ENCODE data around the gene FGF3. TPM values are rescaled to one million over a fixed set of nuclear protein-coding genes. Genes with fewer than 3 reads are reported as not detected.

Gene FGF3
- total RNA-seq, 1 donor from 2014 or later = not detected

DNA sequence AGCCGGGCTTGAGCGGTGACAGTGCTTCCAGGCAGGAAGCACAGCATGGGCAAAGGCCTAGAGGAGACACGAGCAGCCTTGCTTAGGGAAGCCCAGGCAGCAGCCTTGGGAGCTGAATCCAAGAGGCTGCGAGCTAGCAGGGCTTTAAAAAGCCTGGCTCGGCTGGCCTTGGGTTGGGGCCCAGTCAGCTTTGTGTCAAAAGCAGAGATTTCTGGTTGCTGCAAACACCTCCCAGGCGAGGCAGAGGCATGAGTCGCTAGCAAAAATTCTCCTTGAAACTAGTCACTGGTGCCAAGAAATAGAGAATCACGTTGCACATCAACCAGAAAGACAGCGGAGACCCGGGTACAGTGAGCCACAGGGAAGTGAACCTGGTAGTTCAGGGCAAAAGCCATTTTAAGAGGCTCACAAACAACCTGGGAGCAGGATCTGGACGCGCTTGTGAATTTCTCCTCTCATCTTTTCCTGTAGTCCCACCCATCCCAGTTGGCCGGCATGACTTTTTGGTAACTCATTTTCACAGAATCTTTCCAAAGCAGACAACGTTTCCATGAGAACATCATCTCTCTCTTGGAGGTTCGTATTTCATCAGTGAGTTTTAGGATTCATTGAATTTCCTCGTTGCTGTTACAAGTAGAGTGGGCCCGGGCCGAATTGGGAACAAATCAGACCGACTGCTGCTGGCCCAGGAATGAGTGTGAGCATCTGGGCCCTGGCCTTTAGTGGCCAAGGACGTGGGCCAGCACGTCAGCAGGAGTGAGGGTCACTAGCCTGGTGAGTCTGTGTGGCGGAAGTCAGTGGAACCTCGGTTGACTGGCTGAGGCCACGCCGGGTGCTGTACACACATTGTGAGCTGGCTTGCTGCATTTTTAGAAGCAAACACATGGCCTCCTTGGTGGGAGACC lies 27.7 kb downstream of the FGF3 start:
- Histone ChIP-seq H3K9me3 (no peaks in the 10 kb centered on the region), H3K27ac (no peak overlapping the region), H3K36me3 (no peaks in the 10 kb centered on the region), H3K27me3 (ENCODE audit: low read depth) (peaks cover 8% of the 10 kb centered on the region), H3K4me3 (no peak overlapping the region), H3K4me1 (no peaks in the 10 kb centered on the region)
- ATAC-seq (no peak), DNase-seq (no peak)
- TF ChIP-seq, protein P1, sequence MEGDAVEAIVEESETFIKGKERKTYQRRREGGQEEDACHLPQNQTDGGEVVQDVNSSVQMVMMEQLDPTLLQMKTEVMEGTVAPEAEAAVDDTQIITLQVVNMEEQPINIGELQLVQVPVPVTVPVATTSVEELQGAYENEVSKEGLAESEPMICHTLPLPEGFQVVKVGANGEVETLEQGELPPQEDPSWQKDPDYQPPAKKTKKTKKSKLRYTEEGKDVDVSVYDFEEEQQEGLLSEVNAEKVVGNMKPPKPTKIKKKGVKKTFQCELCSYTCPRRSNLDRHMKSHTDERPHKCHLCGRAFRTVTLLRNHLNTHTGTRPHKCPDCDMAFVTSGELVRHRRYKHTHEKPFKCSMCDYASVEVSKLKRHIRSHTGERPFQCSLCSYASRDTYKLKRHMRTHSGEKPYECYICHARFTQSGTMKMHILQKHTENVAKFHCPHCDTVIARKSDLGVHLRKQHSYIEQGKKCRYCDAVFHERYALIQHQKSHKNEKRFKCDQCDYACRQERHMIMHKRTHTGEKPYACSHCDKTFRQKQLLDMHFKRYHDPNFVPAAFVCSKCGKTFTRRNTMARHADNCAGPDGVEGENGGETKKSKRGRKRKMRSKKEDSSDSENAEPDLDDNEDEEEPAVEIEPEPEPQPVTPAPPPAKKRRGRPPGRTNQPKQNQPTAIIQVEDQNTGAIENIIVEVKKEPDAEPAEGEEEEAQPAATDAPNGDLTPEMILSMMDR (IDR thresholded peaks at IDR 0.05) = no peak
- intact Hi-C loops (cut with DNase I) = no loop called here

DNA sequence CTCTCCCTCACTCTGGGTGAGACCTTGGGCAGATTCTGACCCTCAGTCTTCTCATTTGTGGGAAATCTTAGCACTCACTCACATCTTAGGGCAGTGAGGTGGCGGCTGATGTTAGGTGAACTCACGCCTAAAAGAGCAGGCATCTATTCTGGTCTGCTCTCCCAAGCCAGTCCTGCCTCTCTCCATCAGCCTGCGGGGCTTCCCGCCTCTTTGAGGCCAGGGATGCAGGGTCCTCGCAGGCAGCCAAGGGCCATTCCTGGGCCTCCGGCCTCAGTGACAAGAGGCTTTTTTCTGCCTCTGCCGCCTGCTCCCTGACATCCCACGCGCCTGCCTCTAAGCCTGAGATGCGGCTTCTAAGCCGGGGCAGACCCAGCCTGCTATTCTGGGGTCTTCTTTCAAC lies 30.3 kb downstream of the FGF3 start:
- ATAC-seq = no peak
- Histone ChIP-seq H3K36me3 (no peaks in the 10 kb centered on the region), H3K4me3 (no peak overlapping the region), H3K9me3 (no peaks in the 10 kb centered on the region), H3K27ac (no peak overlapping the region), H3K4me1 (no peaks in the 10 kb centered on the region), H3K27me3 (ENCODE audit: low read depth) (peaks cover 8% of the 10 kb centered on the region)
- TF ChIP-seq, protein P1 (IDR thresholded peaks at IDR 0.05) = no peak
- intact Hi-C loops (cut with DNase I) = no loop called here
- no peak for DNase-seq

DNA sequence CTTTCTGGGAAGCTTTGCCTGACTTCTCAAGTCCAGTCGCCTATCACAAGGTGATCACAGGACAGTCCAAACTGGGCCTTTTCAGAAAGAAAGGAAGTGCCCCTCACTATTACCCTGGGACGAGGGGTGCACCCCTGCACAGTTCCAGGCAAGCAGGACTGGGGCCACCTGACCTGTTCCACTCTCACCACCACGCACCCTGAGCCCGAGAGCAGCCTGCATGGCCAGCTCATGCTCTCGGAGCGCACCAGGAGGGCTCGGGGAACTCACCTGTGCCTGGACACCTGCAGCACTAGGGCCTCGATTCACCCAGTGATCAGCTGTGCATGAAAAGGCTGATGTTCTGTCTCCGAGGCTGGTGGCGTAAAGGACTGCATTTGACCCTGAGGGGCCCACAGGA lies 31.3 kb downstream of the FGF3 start:
- H3K9me3 ChIP-seq = no peaks in the 10 kb centered on the region
- intact Hi-C loops (cut with DNase I) = no loop called here
- peak in 1 of 2 donors; percentile 10 for ATAC-seq

DNA sequence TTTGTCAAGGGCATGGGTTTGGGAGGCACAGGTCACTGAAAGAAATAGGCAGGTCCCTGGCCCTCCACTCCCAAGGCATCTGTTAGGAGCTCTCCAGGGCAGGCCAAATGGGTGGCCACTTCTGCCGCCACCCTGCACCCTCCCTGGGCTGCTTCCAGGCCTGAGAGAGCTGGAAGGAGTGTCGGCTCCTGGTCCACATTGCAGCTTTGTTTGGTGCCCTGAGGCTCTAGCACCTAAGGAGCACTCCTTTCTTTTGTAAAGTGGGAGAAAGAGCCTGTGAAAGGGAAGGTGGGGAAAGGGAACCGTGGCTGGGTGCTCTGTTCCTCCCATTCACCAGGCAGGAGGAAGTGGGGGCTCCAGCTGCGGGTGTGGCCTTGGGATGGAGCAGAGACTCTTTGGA lies 31.8 kb downstream of the FGF3 start:
- TF ChIP-seq, protein P1 (IDR thresholded peaks at IDR 0.05) = no peak
- H3K4me3 ChIP-seq = no peak overlapping the region
- DNase-seq = no peak

More for the DNA sequence above, 31.3 kb downstream of the FGF3 start:
- TF ChIP-seq, protein P1 (IDR thresholded peaks at IDR 0.05) = no peak
- no peak overlapping the region for H3K4me3 ChIP-seq
- H3K4me1 ChIP-seq = no peaks in the 10 kb centered on the region
- peaks cover 8% of the 10 kb centered on the region for H3K27me3 ChIP-seq (ENCODE audit: low read depth)
- no peaks in the 10 kb centered on the region for H3K36me3 ChIP-seq
- H3K27ac ChIP-seq = no peak overlapping the region
- DNase-seq = no peak

DNA sequence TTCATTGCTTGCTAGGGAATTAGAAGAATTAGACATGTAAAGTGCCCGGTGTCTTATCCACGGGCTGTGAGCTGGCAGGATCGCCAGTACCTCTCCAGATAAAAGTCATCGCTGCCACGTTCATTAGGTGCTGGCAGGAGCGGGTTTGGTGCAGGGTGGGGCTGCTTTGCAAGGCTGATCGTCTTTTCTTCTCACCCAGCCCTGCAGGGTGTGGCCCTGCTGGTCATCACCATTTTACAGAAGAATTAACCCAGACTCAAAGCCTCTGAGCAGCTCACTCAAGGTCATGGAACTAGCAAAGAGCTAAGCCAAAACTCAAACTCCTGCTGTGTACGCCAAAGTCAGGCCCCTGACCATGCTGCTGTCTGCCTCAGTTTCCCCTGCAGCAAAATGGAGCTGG lies 38.0 kb downstream of the FGF3 start:
- intact Hi-C loops (cut with DNase I) = no loop called here
- TF ChIP-seq, protein P1 (IDR thresholded peaks at IDR 0.05) = no peak
- ATAC-seq (no peak), DNase-seq (no peak)
- Histone ChIP-seq H3K27ac (no peak overlapping the region), H3K36me3 (no peaks in the 10 kb centered on the region), H3K27me3 (ENCODE audit: low read depth) (peaks cover 16% of the 10 kb centered on the region), H3K9me3 (no peaks in the 10 kb centered on the region), H3K4me3 (no peak overlapping the region), H3K4me1 (no peaks in the 10 kb centered on the region)

More for the DNA sequence above, 31.8 kb downstream of the FGF3 start:
- no peak overlapping the region for H3K27ac ChIP-seq
- H3K36me3 ChIP-seq = no peaks in the 10 kb centered on the region
- no peaks in the 10 kb centered on the region for H3K9me3 ChIP-seq
- ATAC-seq = no peak
- H3K27me3 ChIP-seq (ENCODE audit: low read depth) = peaks cover 8% of the 10 kb centered on the region
- intact Hi-C loops (cut with DNase I) = no loop called here
- H3K4me1 ChIP-seq = no peaks in the 10 kb centered on the region

All from lower lobe of right lung (tissue), 2 donors.